IPS-18c (cell line): Measurements from ENCODE around the gene AKT3.

ENCODE experiments used
- H3K4me3 ChIP-seq: 2 replicates; pipeline ENCODE4 v1.7.0; 2013; ENCODE audit warnings: low read depth, mild to moderate bottlenecking, low read length, moderate library complexity; ENCODE audit not compliant: insufficient read depth
- H3K9me3 ChIP-seq: one replicate; pipeline ENCODE4 v1.6.1; 2013; ENCODE audit warnings: mild to moderate bottlenecking, low read length, moderate library complexity; ENCODE audit not compliant: control insufficient read depth, insufficient read depth

Gene AKT3

GRCh38 chr1:243469497-243469896 lies 380.5 kb downstream of the AKT3 start:
- Histone ChIP-seq H3K9me3 (no peaks in the 10 kb centered on the region), H3K4me3 (no peak overlapping the region)

- Histone ChIP-seq H3K9me3 (no peaks in the 10 kb centered on the region), H3K4me3 (no peak overlapping the region)
Measured at GRCh38 chr1:243465738-243466137, 384.3 kb downstream of the AKT3 start.

- no peaks in the 10 kb centered on the region for H3K9me3 ChIP-seq
- no peak overlapping the region for H3K4me3 ChIP-seq
Measured at GRCh38 chr1:243465081-243465480, 385.0 kb downstream of the AKT3 start.

GRCh38 chr1:243462929-243463697 lies 386.9 kb downstream of the AKT3 start:
- Histone ChIP-seq H3K9me3 (no peaks in the 10 kb centered on the region), H3K4me3 (no peak overlapping the region)

- Histone ChIP-seq H3K4me3 (no peak overlapping the region), H3K9me3 (no peaks in the 10 kb centered on the region)
Measured at GRCh38 chr1:243461700-243462099, 388.3 kb downstream of the AKT3 start.

GRCh38 chr1:243459059-243459458 lies 391.0 kb downstream of the AKT3 start:
- Histone ChIP-seq H3K9me3 (no peaks in the 10 kb centered on the region), H3K4me3 (no peak overlapping the region)

GRCh38 chr1:243457363-243457982 lies 392.6 kb downstream of the AKT3 start:
- Histone ChIP-seq H3K4me3 (no peak overlapping the region), H3K9me3 (no peaks in the 10 kb centered on the region)

GRCh38 chr1:243455760-243456651 lies 394.0 kb downstream of the AKT3 start:
- H3K4me3 ChIP-seq, result no peak overlapping the region
- no peaks in the 10 kb centered on the region for H3K9me3 ChIP-seq

- H3K4me3 ChIP-seq, result no peak overlapping the region
- no peaks in the 10 kb centered on the region for H3K9me3 ChIP-seq
Measured at GRCh38 chr1:243454328-243454997, 395.6 kb downstream of the AKT3 start.

GRCh38 chr1:243452092-243452491 lies 398.0 kb downstream of the AKT3 start:
- H3K9me3 ChIP-seq, result no peaks in the 10 kb centered on the region
- no peak overlapping the region for H3K4me3 ChIP-seq

GRCh38 chr1:243449373-243449772 lies 400.7 kb downstream of the AKT3 start:
- Histone ChIP-seq H3K9me3 (no peaks in the 10 kb centered on the region), H3K4me3 (no peak overlapping the region)

- H3K4me3 ChIP-seq, result no peak overlapping the region
- H3K9me3 ChIP-seq, result no peaks in the 10 kb centered on the region
Measured at GRCh38 chr1:243447844-243448243, 402.2 kb downstream of the AKT3 start.

GRCh38 chr1:243447347-243447746 lies 402.7 kb downstream of the AKT3 start:
- Histone ChIP-seq H3K9me3 (no peaks in the 10 kb centered on the region), H3K4me3 (no peak overlapping the region)

- Histone ChIP-seq H3K9me3 (no peaks in the 10 kb centered on the region), H3K4me3 (no peak overlapping the region)
Measured at GRCh38 chr1:243443557-243443956, 406.5 kb downstream of the AKT3 start.

- H3K4me3 ChIP-seq, result no peak overlapping the region
- H3K9me3 ChIP-seq, result no peaks in the 10 kb centered on the region
Measured at GRCh38 chr1:243441601-243442000, 408.4 kb downstream of the AKT3 start.

GRCh38 chr1:243440406-243440805 lies 409.6 kb downstream of the AKT3 start:
- no peaks in the 10 kb centered on the region for H3K9me3 ChIP-seq
- no peak overlapping the region for H3K4me3 ChIP-seq

GRCh38 chr1:243438815-243439214 lies 411.2 kb downstream of the AKT3 start:
- no peaks in the 10 kb centered on the region for H3K9me3 ChIP-seq
- H3K4me3 ChIP-seq, result no peak overlapping the region
